ENCODE data around the gene CIZ1.

- TF ChIP-seq SIN3A (IDR thresholded peaks at IDR 0.05; ENCODE audit: borderline replicate concordance, insufficient read depth, low read length), result no peak
- 0 out of 2 replicates have a peak, but pooled peaks have one; percentile 29 for TF ChIP-seq POLR2AphosphoS5 (IDR thresholded peaks at IDR 0.05; ENCODE audit: low read depth, low read length)
Observed at GRCh38 chr9:128118971-128119665, 72.3 kb downstream of the CIZ1 start.

All from PFSK-1 (cell line).